ENCODE data around the gene CD80. TPM values are rescaled to one million over a fixed set of nuclear protein-coding genes. Genes with fewer than 3 reads are reported as not detected.

The CD80 gene
- polyA plus RNA-seq, 1 of the 3 experiments (the other 2 are of a cell fraction) = not detected

DNA sequence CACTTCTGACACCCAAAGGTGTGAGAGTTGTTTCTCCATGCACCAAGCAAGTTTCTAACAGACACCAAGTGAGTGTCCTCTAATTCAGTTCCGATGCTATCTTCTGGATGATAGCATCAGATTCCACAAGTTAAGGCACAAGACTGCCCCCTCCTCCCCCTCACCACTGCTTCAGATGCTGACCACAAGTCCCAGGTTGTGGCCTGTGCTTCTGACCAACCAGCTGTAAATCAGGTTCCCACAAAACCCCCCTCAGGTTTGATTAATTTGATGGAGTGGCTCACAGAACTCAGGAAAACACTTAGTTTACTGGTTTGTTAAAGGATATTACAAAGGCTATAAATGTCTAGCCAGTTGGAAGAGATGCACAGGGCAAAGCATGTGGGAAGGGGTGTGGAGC, 31.3 kb upstream of the CD80 start:
- peaks cover 0 to 2% of the 10 kb centered on the region in 2 experiments; a peak in 1 of 4 replicates for H3K4me1 ChIP-seq (ENCODE audit: control insufficient read depth in 1 of 2, insufficient read depth in 2 of 2, low read depth in 1 of 2, low read length in 1 of 2)
- H3K9me3 ChIP-seq = no peaks in the 10 kb centered on the region
- DNase-seq = no peak
- no peak overlapping the region for H3K27ac ChIP-seq (ENCODE audit: low read depth in 2 of 2, low read length in 1 of 2)
- no peak overlapping the region for H2AFZ ChIP-seq (ENCODE audit: low read depth)
- H3K9me2 ChIP-seq = no peaks in the 10 kb centered on the region
- ChIA-PET CTCF (no interaction called here), POLR2A (no interaction called here)
- 100% methylated on average over 1 of the region's 1 CpG for WGBS (ENCODE audit: low lambda C conversion rate)
- no peaks in the 10 kb centered on the region for H4K20me1 ChIP-seq (ENCODE audit: insufficient read depth)
- no peak overlapping the region for H3K4me2 ChIP-seq
- no peaks in the 10 kb centered on the region for H3F3A ChIP-seq (replicated peaks; ENCODE audit: insufficient read depth)
- TF ChIP-seq GATA2 (CRISPR knock-in tag; IDR thresholded peaks at IDR 0.05) = no peak
- no peak for TF ChIP-seq MEF2A (IDR thresholded peaks at IDR 0.05; ENCODE audit: borderline replicate concordance, low read depth)
- TF ChIP-seq NFIC (IDR thresholded peaks at IDR 0.05; ENCODE audit: borderline replicate concordance) = no peak
- TF ChIP-seq JUND (IDR thresholded peaks at IDR 0.05) = no peak
- no peak for TF ChIP-seq TCF12 (IDR thresholded peaks at IDR 0.05)
- TF ChIP-seq FOSL2 (IDR thresholded peaks at IDR 0.05; ENCODE audit: borderline replicate concordance, low read depth) = no peak
- no peak for TF ChIP-seq NRF1 (IDR thresholded peaks at IDR 0.05; ENCODE audit: low read depth, low read length)
- no peak for TF ChIP-seq RCOR1 (IDR thresholded peaks at IDR 0.05; ENCODE audit: low read length)
- no peak for TF ChIP-seq FOXM1 (IDR thresholded peaks at IDR 0.05; ENCODE audit: low read depth)
- no peak for TF ChIP-seq RFX5 (IDR thresholded peaks at IDR 0.05; ENCODE audit: low read length)
- no peak for TF ChIP-seq GABPA (IDR thresholded peaks at IDR 0.05; ENCODE audit: low read depth)
- TF ChIP-seq FOXJ3 (CRISPR knock-in tag; IDR thresholded peaks at IDR 0.05) = no peak
- no peak for TF ChIP-seq TAF1 (IDR thresholded peaks at IDR 0.05; ENCODE audit: borderline replicate concordance, low read depth, low read length)
- no peaks in the 10 kb centered on the region for H3K36me3 ChIP-seq (replicated peaks in 1 of 2; ENCODE audit: control insufficient read depth in 1 of 2, insufficient read depth in 2 of 2, low read length in 1 of 2)
- H3K9ac ChIP-seq = no peak overlapping the region
- H3K27me3 ChIP-seq (ENCODE audit: insufficient read depth) = no peaks in the 10 kb centered on the region
- no peak overlapping the region for H3K4me3 ChIP-seq (ENCODE audit: low read depth in 2 of 2, low read length in 1 of 2)
- H3K79me2 ChIP-seq (ENCODE audit: insufficient read depth) = no peaks in the 10 kb centered on the region

DNA sequence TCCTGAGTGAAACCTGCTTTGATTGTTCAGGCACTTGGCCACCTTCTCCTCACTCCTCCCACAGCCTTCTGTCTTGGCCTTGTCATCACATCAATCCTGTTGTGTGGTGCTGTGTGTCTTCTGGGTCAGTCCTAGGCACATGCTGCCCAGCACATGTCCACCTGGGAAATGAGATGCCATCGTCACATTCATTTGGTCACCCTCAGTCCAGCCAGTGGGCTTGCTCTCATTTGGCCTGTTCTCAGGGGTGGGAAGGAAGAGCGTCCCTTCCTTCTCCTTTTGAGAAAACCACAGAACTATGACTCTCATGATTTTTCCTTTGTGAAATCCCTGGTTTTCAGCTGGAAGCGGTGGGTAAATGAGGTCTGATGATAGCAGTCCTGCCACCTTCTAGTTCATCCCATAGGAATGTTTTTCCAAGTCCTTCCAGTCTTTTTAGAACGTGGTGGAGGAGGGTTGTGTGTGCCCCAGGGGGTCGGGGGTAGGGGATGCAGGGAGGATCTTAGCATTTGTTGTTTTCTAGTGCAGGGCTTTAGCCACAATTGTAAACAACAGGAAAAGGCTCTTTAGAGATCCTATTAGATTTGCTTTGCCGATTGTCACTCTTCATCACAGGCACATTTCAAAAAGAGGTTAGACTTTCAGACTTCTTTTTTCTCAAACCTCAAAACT, 29.8 kb upstream of the CD80 start:
- Histone ChIP-seq H3K9me2 (no peaks in the 10 kb centered on the region), H3K4me1 (ENCODE audit: control insufficient read depth in 1 of 2, insufficient read depth in 2 of 2, low read depth in 1 of 2, low read length in 1 of 2) (no peaks in the 10 kb centered on the region), H3K36me3 (replicated peaks in 1 of 2; ENCODE audit: control insufficient read depth in 1 of 2, insufficient read depth in 2 of 2, low read length in 1 of 2) (no peaks in the 10 kb centered on the region), H3K27me3 (ENCODE audit: insufficient read depth) (no peaks in the 10 kb centered on the region), H3K27ac (ENCODE audit: low read depth in 2 of 2, low read length in 1 of 2) (no peak overlapping the region), H3K9me3 (no peaks in the 10 kb centered on the region), H2AFZ (ENCODE audit: low read depth) (no peak overlapping the region), H3K4me3 (ENCODE audit: low read depth in 2 of 2, low read length in 1 of 2) (no peak overlapping the region), H3K4me2 (no peak overlapping the region), H3K9ac (no peak overlapping the region), H4K20me1 (ENCODE audit: insufficient read depth) (no peaks in the 10 kb centered on the region), H3K79me2 (ENCODE audit: insufficient read depth) (no peaks in the 10 kb centered on the region), H3F3A (replicated peaks; ENCODE audit: insufficient read depth) (no peaks in the 10 kb centered on the region)
- DNase-seq = no peak
- ChIA-PET CTCF (interaction anchor here (2.8 kb wide), 1 partner anchor 10 kb away, joined by 8 read pairs; no protein-coding TSS in a partner anchor), POLR2A (no interaction called here)
- TF ChIP-seq, protein P1, sequence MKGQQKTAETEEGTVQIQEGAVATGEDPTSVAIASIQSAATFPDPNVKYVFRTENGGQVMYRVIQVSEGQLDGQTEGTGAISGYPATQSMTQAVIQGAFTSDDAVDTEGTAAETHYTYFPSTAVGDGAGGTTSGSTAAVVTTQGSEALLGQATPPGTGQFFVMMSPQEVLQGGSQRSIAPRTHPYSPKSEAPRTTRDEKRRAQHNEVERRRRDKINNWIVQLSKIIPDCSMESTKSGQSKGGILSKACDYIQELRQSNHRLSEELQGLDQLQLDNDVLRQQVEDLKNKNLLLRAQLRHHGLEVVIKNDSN (IDR thresholded peaks at IDR 0.05; ENCODE audit: borderline replicate concordance, low read depth) = no peak
- TF ChIP-seq RCOR1 (IDR thresholded peaks at IDR 0.05; ENCODE audit: low read length) (no peak), SIN3A (IDR thresholded peaks at IDR 0.05; ENCODE audit: borderline replicate concordance, low read depth, low read length) (no peak), EZH2phosphoT487 (IDR thresholded peaks at IDR 0.05; ENCODE audit: borderline replicate concordance, low read depth) (no peak)
- TF ChIP-seq, protein P2, sequence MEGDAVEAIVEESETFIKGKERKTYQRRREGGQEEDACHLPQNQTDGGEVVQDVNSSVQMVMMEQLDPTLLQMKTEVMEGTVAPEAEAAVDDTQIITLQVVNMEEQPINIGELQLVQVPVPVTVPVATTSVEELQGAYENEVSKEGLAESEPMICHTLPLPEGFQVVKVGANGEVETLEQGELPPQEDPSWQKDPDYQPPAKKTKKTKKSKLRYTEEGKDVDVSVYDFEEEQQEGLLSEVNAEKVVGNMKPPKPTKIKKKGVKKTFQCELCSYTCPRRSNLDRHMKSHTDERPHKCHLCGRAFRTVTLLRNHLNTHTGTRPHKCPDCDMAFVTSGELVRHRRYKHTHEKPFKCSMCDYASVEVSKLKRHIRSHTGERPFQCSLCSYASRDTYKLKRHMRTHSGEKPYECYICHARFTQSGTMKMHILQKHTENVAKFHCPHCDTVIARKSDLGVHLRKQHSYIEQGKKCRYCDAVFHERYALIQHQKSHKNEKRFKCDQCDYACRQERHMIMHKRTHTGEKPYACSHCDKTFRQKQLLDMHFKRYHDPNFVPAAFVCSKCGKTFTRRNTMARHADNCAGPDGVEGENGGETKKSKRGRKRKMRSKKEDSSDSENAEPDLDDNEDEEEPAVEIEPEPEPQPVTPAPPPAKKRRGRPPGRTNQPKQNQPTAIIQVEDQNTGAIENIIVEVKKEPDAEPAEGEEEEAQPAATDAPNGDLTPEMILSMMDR (IDR thresholded peaks at IDR 0.05) = no peak
- TF ChIP-seq, protein P3, sequence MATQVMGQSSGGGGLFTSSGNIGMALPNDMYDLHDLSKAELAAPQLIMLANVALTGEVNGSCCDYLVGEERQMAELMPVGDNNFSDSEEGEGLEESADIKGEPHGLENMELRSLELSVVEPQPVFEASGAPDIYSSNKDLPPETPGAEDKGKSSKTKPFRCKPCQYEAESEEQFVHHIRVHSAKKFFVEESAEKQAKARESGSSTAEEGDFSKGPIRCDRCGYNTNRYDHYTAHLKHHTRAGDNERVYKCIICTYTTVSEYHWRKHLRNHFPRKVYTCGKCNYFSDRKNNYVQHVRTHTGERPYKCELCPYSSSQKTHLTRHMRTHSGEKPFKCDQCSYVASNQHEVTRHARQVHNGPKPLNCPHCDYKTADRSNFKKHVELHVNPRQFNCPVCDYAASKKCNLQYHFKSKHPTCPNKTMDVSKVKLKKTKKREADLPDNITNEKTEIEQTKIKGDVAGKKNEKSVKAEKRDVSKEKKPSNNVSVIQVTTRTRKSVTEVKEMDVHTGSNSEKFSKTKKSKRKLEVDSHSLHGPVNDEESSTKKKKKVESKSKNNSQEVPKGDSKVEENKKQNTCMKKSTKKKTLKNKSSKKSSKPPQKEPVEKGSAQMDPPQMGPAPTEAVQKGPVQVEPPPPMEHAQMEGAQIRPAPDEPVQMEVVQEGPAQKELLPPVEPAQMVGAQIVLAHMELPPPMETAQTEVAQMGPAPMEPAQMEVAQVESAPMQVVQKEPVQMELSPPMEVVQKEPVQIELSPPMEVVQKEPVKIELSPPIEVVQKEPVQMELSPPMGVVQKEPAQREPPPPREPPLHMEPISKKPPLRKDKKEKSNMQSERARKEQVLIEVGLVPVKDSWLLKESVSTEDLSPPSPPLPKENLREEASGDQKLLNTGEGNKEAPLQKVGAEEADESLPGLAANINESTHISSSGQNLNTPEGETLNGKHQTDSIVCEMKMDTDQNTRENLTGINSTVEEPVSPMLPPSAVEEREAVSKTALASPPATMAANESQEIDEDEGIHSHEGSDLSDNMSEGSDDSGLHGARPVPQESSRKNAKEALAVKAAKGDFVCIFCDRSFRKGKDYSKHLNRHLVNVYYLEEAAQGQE (IDR thresholded peaks at IDR 0.05; ENCODE audit: low read depth, low read length) = no peak
- 52% methylated on average over 6 of the region's 6 CpGs for WGBS (ENCODE audit: low lambda C conversion rate)

Measured in SK-N-SH (cell line).